Mucosa of descending colon (tissue), 3 donors: Measurements from ENCODE around the gene CNTNAP2. TPM values are rescaled to one million over a fixed set of nuclear protein-coding genes. Genes with fewer than 3 reads are reported as not detected.

Source experiments
- ATAC-seq: fragments of 200-7000 bp; cut with Tn5 transposase; one replicate; pipeline ENCODE4 v1.9.1; 2020; ENCODE audit warnings: mild to moderate bottlenecking, moderate library complexity
- DNase-seq, 3 donors: peaks; one replicate each; pipeline ENCODE4 v3.0.0-alpha.2; 2020
- H3K36me3 ChIP-seq: fragments of 200-600 bp; one replicate; pipeline ENCODE4 v1.8.0; 2021; ENCODE audit warnings: low read depth, mild to moderate bottlenecking
- H3K4me1 ChIP-seq: fragments of 200-600 bp; one replicate; pipeline ENCODE4 v1.8.0; 2021; ENCODE audit warnings: low read depth, mild to moderate bottlenecking
- H3K4me3 ChIP-seq: fragments of 200-600 bp; one replicate; pipeline ENCODE4 v1.8.0; 2021; ENCODE audit warnings: mild to moderate bottlenecking
- H3K9me3 ChIP-seq: fragments of 200-600 bp; one replicate; pipeline ENCODE4 v1.8.0; 2021; ENCODE audit warnings: mild to moderate bottlenecking
- CTCF ChIP-seq: fragments of 200-600 bp; IDR thresholded peaks from one replicate; pipeline ENCODE4 v1.8.0; 2022; ENCODE audit warnings: antibody characterized with exemption, mild to moderate bottlenecking
- intact Hi-C, 2 donors: fragments of 100-400 bp; cut with DNase I in 1 of 2; cut with micrococcal nuclease in 1 of 2; formaldehyde crosslinking; loops; one replicate each; pipeline versions ENCODE4 v1.11.0 to v1.11.1; 2022; cut with DNase I, micrococcal nuclease
- total RNA-seq, 3 donors: library from RNA; stranded (reverse); fragmentation: NEBNext Ultra II Directional in 2 of 3; extraction: Animal tissue kit (Norgen Biotek cat#: 25700) in 2 of 3; gene quantifications; one replicate each; pipeline versions ENCODE4 v1.2.1 to v1.2.4, GENCODE V29; 2021 to 2023
- donor health status: DM: no; HTN: no; CAD: no; lungs with moderate emphysema.
- donor health status: DM: no; HTN: no; CAD: no.
- donor health status: DM: no; HTN: yes; CAD: no.

The CNTNAP2 gene
- total RNA-seq, 3 donors from 2014 or later = 3.1 to 5.9 (median 4.2) TPM

DNA sequence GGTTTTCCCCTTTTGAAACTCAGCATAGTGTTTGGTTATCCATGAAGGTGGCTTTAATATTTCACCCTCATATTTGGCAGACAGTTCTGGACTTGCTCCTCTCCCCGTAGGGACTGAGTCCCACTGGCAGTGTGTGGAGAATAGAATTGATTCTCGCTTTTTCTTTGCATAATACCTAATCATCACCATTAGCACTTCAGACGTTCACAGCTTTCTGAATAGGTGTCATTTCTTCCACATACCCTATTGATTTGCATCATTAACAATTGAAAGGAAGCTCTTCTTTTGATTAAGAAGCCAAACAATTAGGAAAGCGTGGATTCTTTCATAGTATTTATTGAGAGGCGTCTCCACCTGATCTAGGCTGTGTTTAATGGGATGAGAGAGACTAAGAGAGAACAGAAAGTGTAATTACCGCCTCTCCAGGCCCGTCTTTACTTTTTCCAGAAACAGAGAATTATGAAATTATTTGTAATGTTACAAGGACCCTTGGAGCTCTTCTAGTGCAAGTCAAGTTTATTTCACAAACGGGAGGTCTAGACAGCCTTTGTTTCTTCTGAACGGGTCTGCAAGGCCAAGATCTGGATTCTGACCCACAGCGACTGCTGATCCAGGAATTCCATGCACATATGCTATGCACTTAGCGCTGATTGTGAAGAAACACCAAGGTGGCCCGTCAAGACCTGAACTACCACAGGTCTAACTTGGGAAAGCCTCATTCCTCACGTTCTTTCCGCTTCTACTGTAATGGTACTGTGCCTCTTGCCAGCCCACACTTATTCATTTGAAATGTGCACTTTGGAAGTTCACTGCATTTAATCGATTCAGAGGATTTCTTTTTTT lies 2224.1 kb downstream of the CNTNAP2 start:
- H3K4me3 ChIP-seq = no peak overlapping the region
- TF ChIP-seq CTCF = no peak
- intact Hi-C loops = no loop called here
- H3K4me1 ChIP-seq = peaks cover 6% of the 10 kb centered on the region
- ATAC-seq (no peak), DNase-seq (no peak)
- H3K9me3 ChIP-seq = no peaks in the 10 kb centered on the region
- H3K36me3 ChIP-seq = no peaks in the 10 kb centered on the region

DNA sequence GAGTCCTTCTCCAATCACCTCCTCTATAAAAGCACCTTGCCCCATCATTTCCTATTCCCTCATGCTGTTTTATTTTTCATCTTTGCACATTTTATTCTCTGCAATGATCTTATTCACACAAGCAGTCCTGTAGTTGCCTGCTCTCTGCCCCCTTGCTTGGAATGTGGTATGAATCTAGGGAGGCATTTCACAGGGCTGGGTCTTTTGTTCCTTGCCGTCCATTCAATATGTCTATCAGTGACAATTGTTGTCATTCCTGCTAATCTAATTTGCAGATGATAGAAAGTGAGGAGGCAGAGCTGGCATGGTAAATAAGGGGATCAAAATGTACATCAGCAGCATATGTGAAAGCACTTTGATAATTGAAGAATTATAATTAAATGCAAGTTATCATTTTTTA lies 2227.8 kb downstream of the CNTNAP2 start:
- no peak for TF ChIP-seq CTCF
- Histone ChIP-seq H3K9me3 (no peaks in the 10 kb centered on the region), H3K36me3 (no peaks in the 10 kb centered on the region), H3K4me3 (no peak overlapping the region), H3K4me1 (no peaks in the 10 kb centered on the region)
- intact Hi-C loops = no loop called here
- ATAC-seq (no peak), DNase-seq (no peak)

- Histone ChIP-seq H3K4me1 (no peaks in the 10 kb centered on the region), H3K9me3 (no peaks in the 10 kb centered on the region), H3K4me3 (no peak overlapping the region), H3K36me3 (no peaks in the 10 kb centered on the region)
- TF ChIP-seq CTCF = no peak
- intact Hi-C loops = no loop called here
- DNase-seq = no peak
- ATAC-seq = no peak
Observed at GRCh38 chr7:148347981-148348380, 2231.4 kb downstream of the CNTNAP2 start.

- DNase-seq (no peak), ATAC-seq (no peak)
- H3K4me1 ChIP-seq = no peaks in the 10 kb centered on the region
- no peaks in the 10 kb centered on the region for H3K36me3 ChIP-seq
- no peak overlapping the region for H3K4me3 ChIP-seq
- TF ChIP-seq CTCF = no peak
- H3K9me3 ChIP-seq = no peaks in the 10 kb centered on the region
- intact Hi-C loops = no loop called here
Observed at GRCh38 chr7:148348466-148348865, 2231.9 kb downstream of the CNTNAP2 start.

DNA sequence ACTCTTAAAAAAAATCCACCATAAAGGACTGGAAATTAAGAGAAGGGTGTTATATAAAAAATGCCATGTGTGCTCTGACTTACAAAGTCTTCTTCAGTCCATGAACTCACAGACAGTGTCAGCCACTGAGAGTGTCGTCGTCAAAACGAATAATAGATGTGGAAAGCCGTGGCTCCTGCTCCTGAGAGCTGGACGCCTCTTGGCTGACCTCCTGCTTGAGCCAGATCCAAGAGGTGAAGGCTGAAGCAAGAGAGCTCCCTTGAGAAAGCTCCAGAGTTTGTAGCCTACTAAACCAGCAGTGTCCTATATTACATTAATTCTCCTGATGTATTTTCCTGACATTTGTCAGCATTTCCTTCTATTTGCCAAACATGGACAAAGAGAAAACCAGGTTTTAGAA lies 2239.7 kb downstream of the CNTNAP2 start:
- Histone ChIP-seq H3K4me1 (no peaks in the 10 kb centered on the region), H3K4me3 (no peak overlapping the region), H3K9me3 (no peaks in the 10 kb centered on the region), H3K36me3 (no peaks in the 10 kb centered on the region)
- ATAC-seq (no peak), DNase-seq (no peak)
- TF ChIP-seq CTCF = no peak
- intact Hi-C loops = no loop called here
